Stimulated activated CD4-positive, alpha-beta T cell treated with anti-CD3 and anti-CD28 coated beads, Interleukin-12 subunit alpha, Interleukin-12 subunit beta, amount 100 ng/mL, for 4 hours (primary cell): ENCODE measurements around the gene BCAR3.
"Not testable (repeated sequence)": the region's sequence is repeated elsewhere in the genome, so short reads cannot be mapped to it uniquely, and the experiment has no call there.

Source experiments
- DNase-seq: peaks from one replicate; pipeline ENCODE4 v3.0.0-alpha.2; 2020

Gene BCAR3

GRCh38 chr1:93593854-93594602 is 87.6 kb downstream of the BCAR3 start:
- no peak for DNase-seq

DNA sequence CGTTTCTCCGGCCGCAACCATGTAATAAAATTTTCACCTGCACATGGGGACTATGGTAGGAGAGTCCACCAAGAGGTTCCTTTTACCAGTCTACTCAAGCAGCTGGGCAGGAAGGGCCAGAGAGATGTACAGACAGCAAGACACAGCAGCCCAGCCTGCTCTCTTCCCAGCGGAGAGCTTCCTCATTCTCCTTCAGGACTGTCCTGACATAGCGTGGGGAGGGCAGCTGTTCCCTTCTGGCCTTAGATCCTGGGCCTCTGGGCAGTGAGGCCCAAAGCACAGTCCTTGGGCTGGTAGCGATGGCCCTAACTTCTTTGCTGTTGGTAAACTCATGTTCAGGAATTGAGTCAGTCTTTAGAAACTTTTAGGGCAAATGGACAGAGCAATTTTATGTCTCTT is 89.1 kb downstream of the BCAR3 start:
- DNase-seq = no peak

GRCh38 chr1:93591676-93592550 is 89.7 kb downstream of the BCAR3 start:
- DNase-seq = no peak

DNA sequence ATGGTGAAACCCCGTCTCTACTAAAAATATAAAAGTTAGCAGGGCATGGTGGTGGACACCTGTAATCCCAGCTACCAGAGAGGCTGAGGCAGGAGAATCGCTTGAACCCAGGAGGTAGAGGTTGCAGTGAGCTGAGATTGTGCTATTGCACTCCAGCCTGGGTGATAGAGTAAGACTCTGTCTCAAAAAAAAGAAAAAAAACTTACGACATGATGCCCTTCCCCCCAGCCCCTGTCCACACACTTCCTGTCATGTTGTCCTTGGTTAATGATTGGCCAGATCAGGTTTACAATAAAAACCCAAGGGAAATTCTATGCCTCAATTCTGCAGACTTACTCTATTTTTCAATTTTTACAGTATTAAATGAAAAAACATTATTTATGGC is 90.4 kb downstream of the BCAR3 start:
- DNase-seq = not testable (repeated sequence)

GRCh38 chr1:93588955-93589354 is 92.7 kb downstream of the BCAR3 start:
- DNase-seq = no peak

DNA sequence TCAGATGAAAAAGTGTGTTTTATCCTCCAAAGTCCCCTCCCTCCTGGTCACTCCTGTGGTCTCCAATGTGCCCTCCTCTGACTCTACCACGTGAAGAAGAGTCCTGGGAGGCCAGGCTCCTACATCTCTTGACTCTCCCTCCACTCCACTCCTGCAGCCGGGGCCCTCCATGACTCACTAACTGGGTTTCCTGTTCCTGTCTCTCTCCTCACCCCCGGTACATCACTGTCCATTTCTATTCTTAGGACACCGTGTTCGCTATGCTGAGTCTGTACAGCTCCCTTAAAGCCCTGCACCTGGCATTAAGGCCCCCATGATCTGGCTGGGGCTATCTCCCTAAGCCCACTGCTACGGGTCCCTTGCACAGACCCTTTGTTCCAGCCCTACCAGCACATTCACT is 93.4 kb downstream of the BCAR3 start:
- DNase-seq = no peak

DNA sequence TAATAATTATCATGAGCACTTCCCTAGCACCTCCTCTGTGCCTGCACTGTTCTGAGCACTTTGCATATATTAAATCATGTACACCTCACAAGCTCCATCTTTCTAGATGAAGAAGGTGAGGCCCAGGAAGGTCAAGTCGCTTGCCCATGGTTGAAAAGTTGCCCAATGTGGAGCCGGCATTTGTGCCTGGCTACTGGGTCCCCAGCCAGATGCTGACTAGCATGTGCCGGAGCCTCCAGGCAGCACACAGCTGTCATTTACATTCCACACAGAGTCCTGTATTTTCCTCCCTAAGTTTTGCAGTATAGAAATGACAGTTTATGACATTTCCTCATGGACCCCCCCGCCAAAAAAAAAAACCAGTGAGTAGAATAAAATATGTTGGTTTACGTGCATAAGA is 94.3 kb downstream of the BCAR3 start:
- no peak for DNase-seq

GRCh38 chr1:93585059-93585966 is 96.3 kb downstream of the BCAR3 start:
- no peak for DNase-seq

DNA sequence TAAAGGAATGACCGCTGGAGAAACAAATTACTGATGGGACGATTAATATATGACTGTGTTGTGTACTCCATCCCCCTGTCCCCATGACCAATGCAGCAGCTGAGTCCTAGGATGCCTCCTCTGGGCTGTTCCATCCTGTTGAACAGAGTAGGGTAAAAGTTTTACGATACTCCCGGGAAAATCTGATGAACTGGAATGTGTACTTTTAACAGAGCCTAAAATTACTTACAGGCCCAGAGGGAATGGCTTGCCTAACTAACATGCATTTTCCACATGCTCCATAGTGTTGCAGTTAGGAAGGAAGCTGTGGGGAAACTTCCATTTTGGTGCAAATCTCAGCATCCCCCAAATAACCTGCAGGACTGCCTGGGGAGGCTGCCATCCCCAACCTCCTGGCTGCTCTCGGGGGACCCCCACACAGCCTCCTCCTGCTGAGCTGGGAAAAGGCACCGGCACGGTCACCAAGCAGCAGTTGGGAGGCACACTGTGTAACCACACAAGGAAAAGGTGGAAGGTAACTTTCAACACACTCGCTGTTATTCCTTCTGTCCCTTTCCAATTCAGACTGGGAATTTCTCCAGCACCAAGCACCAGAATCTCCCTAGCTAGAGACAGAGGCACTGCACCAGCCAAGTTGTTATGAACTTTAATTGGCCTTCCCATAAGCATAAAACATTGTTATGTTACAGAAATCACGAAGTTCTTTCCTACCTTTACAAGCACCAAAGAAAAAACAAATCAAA is 97.2 kb downstream of the BCAR3 start:
- DNase-seq = no peak

- no peak for DNase-seq
These were observed 99.5 kb downstream of the BCAR3 start for GRCh38 chr1:93581917-93582850.

- DNase-seq = no peak
These were observed 101.7 kb downstream of the BCAR3 start for GRCh38 chr1:93579891-93580290.

DNA sequence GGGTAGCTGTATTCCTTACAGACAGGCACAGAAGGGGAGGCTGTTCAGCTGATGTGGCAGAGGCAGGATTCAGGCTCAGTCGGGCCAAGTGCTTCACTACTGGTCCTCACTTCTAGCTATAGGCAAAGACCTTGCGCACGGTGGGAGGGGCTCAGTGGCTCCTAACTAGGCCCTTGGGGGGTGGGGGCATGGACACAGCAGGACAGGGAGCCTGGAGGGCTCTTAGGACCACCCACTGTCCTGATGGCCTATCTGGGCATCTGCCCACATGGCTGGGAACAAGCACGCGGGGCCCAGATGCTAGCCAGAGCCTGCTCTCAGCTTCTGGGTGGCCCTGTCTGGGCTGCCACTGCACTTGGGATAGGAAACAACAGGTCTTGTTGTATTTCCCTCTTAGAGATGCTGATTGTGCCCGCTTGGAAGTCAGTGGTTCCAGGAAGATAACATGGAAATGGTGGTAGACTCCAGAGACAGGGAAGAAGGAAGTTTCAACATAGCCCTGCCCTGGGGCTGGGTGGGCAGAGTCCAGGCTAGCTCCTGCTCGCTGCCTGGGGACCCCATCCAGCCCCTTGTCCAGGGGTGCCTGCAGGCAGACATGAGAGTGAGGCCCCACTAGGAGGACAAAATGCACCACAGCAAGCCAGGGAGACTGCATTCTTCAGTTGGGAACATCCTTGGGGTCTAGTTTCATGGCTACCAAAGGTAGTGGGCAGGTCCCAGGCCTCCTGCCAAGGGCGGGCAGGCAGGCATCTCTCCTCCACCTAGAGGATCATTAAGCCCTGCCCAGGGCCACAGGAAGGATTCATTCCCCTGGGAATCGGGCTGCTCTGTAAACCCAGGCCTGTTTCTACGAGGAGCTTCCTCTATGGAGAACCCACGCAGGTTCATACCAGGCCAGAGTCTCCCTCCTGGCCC is 102.5 kb downstream of the BCAR3 start:
- no peak for DNase-seq

- DNase-seq = no peak
These were observed 103.2 kb downstream of the BCAR3 start for GRCh38 chr1:93578433-93578830.

GRCh38 chr1:93577536-93578432 is 103.9 kb downstream of the BCAR3 start:
- no peak for DNase-seq

DNA sequence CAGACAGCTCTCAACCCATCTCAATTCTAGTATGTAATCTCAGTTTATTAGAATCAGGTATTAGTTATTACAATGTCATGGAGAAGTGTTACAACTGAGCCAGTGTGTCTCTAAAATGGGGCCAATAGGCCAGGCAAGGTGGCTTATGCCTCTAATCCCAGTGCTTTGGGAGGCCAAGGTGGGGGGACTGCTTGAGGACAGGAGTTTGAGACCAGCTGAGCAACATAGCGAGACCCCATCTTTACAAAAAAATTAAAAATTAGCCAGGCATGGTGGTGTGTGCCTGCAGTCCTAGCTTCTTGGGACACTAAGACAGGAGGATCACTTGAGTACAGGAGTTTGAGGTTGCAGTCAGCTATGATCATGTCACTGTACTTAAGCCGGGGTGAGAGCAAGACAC is 104.9 kb downstream of the BCAR3 start:
- DNase-seq = no peak

GRCh38 chr1:93576346-93576745 is 105.3 kb downstream of the BCAR3 start:
- DNase-seq = no peak

DNA sequence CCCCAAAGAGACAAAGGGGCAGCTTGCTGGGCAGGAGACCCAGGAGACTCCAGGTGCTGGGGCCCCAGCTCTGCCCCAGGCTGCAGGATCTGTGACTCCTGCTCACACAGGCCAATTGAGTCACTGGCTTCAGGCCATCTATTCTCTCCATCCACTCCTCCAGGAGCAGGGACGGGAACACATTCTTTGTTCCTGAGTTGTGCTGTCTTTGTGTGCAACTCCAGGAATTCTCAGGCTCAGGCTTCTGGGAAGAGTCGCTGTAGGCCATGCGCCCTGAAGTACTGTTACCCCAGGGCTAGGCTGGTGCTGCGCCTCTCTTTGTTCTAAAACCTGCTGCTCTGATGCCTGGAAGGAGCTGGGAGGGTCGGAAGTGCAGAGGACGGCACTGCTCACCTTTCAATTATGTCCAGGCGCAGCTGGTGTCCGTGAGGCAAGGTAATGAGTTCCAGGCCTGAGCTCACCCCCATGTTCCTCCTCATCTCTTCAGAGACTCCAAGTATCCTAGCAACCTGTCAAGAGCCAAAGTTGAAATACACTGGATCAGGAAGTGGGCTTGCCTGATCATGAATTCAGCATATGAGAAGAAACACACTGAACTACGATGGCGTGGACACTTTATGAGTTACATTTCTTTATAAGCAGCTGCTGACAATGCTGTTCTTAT is 105.9 kb downstream of the BCAR3 start:
- DNase-seq = no peak

DNA sequence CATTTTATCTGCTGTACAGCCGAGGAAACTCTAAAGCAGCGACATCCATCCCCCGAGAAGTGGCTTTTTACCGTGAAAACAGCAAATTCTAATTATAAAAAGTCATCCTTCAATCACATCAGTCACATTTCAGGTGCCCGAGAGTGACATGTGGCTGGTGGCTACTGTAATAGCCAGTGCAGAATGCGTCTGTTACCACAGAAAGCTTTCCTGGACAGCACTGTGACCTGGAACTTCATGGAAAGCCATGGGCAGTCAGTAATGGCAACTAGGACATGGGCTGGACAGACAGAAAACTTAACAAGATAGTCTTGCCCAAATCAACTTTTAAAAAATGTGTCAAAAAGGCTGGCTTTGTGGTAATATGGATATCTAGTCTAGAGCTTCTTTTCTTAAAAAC is 106.6 kb downstream of the BCAR3 start:
- DNase-seq = no peak

- DNase-seq = no peak
These were observed 107.1 kb downstream of the BCAR3 start for GRCh38 chr1:93574511-93574910.
